ENCODE data around the gene MEGF10. TPM values are rescaled to one million over a fixed set of nuclear protein-coding genes. Genes with fewer than 3 reads are reported as not detected.

Gene MEGF10
- 1 to 10 TPM in 1 of 3 donors, not detected in 2; 1.4 TPM for total RNA-seq
- 0.02 TPM for total RNA-seq (2013)

DNA sequence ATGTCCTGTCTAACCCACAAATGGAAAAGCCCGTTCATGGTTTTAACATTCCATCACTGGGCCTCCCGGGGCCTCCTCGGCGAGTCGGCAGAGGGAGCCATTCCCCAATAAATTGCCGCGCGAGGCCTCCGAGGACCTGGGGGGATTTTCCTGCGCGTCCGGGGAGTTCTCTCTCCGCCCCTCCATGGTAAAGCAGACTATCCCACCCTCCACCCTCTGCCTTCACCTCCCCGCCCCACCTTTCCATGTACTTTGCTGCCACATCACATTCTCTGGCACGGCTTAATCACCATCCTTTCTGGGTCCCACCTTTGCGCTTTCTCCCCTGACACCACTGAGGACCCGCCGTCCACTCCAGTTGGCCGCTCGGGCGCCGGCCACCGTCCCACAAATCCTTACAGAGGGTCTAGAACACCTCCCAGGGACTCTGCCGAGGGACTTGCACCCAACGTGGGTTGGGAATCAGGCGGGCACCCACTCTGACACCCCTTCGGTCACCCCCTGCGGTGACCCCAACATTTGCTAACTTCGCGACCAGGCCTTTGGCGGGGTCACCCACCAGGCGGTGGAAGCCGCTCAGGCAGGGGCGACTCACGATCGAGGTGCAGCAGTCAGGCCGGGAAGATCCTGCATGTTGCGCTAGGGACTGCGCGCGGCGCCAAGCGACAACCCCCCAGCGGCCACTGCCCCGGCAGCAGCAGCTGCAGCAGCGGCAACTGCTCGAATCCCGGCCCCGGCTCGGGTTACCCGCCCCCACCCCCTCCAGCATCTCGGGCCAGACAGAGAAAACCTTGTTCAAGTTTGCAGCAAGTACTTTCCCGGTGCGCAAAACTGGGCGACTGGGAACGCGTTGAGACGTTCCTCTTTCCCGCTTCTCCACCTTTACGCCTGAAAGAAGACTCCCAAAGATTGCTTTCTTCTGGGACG lies at the start of gene MEGF10:
Gene MEGF10 (plus strand): TSS at position 778 of the 927 bp plus-strand sequence. CDS start 40,513 bp downstream, outside the sequence.
- peaks cover 10% of the 10 kb centered on the region for H3K36me3 Mint-ChIP-seq
- H3K4me1 ChIP-seq (ENCODE audit: control insufficient read depth, insufficient read depth, low read length), result peaks cover 6% of the 10 kb centered on the region
- 4% methylated on average over 61 of the region's 61 CpGs for WGBS (ENCODE audit: insufficient coverage)
- peaks cover 48 to 87% of the 10 kb centered on the region in 2 donors for H3K27me3 Mint-ChIP-seq (ENCODE audit: low read depth in 2 of 2)
- H3K27ac Mint-ChIP-seq, result no peak within 1 kb of the TSS
- TF ChIP-seq, protein P1, sequence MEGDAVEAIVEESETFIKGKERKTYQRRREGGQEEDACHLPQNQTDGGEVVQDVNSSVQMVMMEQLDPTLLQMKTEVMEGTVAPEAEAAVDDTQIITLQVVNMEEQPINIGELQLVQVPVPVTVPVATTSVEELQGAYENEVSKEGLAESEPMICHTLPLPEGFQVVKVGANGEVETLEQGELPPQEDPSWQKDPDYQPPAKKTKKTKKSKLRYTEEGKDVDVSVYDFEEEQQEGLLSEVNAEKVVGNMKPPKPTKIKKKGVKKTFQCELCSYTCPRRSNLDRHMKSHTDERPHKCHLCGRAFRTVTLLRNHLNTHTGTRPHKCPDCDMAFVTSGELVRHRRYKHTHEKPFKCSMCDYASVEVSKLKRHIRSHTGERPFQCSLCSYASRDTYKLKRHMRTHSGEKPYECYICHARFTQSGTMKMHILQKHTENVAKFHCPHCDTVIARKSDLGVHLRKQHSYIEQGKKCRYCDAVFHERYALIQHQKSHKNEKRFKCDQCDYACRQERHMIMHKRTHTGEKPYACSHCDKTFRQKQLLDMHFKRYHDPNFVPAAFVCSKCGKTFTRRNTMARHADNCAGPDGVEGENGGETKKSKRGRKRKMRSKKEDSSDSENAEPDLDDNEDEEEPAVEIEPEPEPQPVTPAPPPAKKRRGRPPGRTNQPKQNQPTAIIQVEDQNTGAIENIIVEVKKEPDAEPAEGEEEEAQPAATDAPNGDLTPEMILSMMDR (IDR thresholded peaks at IDR 0.05), result no peak
- ATAC-seq, result no peak
- H3K4me1 Mint-ChIP-seq, result peaks cover 0 to 5% of the 10 kb centered on the region in 2 donors
- H3K4me3 ChIP-seq (ENCODE audit: low read length), result no peak within 1 kb of the TSS
- intact Hi-C loops (cut with micrococcal nuclease), result no loop called here
- peaks cover 0 to 2% of the 10 kb centered on the region in 2 donors for H3K9me3 Mint-ChIP-seq
- no peak within 1 kb of the TSS for H3K27ac ChIP-seq (ENCODE audit: low read length)
- peak in 1 of 2 donors; percentile 7 for DNase-seq
- no peak within 1 kb of the TSS for H3K4me3 Mint-ChIP-seq
- H3K9me3 ChIP-seq (ENCODE audit: control insufficient read depth, insufficient read depth, low read length), result no peaks in the 10 kb centered on the region
- no peaks in the 10 kb centered on the region for H3K36me3 ChIP-seq (ENCODE audit: control insufficient read depth, insufficient read depth, low read length)
- peaks cover 32% of the 10 kb centered on the region for H3K27me3 ChIP-seq (ENCODE audit: control insufficient read depth, insufficient read depth, low read length)

DNA sequence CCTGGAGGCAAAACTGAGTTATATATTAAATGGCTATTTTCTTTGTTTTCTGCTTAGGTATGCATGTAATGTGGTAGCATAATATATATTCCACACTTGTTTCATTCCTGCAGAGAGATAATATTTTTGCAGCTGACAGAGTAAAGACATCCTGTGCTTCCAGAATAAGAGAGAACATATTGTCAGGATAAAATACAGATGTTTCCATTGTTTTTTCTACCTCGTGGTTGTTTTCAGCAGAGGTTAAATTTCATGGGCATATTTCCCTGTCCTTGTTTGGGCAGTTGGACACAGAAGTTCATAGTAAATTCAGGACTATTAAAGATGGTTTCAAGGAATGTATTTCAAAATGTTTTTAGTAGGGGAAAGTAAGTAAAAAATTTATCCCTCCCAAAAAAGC lies 47.6 kb upstream of the MEGF10 start:
- H3K4me3 Mint-ChIP-seq, result no peak overlapping the region
- Histone ChIP-seq H3K27ac (ENCODE audit: low read length) (no peak overlapping the region), H3K4me1 (ENCODE audit: control insufficient read depth, insufficient read depth, low read length) (no peaks in the 10 kb centered on the region), H3K27me3 (ENCODE audit: control insufficient read depth, insufficient read depth, low read length) (no peaks in the 10 kb centered on the region), H3K9me3 (ENCODE audit: control insufficient read depth, insufficient read depth, low read length) (no peaks in the 10 kb centered on the region), H3K36me3 (ENCODE audit: control insufficient read depth, insufficient read depth, low read length) (no peaks in the 10 kb centered on the region), H3K4me3 (ENCODE audit: low read length) (no peak overlapping the region)
- no peak for ATAC-seq
- H3K27ac Mint-ChIP-seq, result no peak overlapping the region
- TF ChIP-seq, protein P1 (IDR thresholded peaks at IDR 0.05), result no peak
- intact Hi-C loops (cut with micrococcal nuclease), result no loop called here
- peaks cover 11 to 38% of the 10 kb centered on the region in 2 donors for H3K27me3 Mint-ChIP-seq (ENCODE audit: low read depth in 2 of 2)
- peaks cover 2 to 4% of the 10 kb centered on the region in 2 donors for H3K9me3 Mint-ChIP-seq
- peaks cover 13% of the 10 kb centered on the region for H3K36me3 Mint-ChIP-seq
- H3K4me1 Mint-ChIP-seq, result no peaks in the 10 kb centered on the region
- DNase-seq, result no peak
- 56% methylated on average over 1 of the region's 1 CpG for WGBS (ENCODE audit: insufficient coverage)

DNA sequence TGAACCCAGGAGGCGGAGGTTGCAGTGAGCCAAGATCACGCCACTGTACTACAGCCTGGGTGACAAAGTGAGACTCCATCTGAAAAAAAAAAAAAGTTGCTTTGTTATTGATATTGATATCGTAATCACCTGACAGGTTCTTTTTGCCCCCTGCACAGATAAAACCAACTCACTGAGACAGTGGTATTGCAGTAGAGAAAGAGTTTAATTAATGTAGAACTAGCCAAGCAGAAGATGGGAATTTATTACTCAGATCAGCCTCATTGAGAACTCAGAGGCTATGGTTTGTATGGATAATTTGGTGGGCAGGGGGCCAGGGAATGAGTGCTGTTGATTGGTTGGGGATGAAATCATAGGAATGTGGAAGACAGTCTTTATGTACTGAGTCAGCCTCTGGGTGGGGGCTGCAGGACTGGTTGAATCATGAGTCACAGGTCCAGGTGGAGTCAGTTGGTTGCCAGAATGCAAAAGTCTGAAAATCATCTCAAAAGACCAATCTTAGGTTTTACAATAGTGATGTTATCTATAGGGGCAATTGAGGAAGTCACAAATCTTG lies 35.8 kb upstream of the MEGF10 start:
- 96% methylated on average over 2 of the region's 3 CpGs for WGBS (ENCODE audit: insufficient coverage)
- Histone ChIP-seq H3K4me1 (ENCODE audit: control insufficient read depth, insufficient read depth, low read length) (no peaks in the 10 kb centered on the region), H3K27ac (ENCODE audit: low read length) (no peak overlapping the region), H3K4me3 (ENCODE audit: low read length) (no peak overlapping the region), H3K9me3 (ENCODE audit: control insufficient read depth, insufficient read depth, low read length) (no peaks in the 10 kb centered on the region), H3K27me3 (ENCODE audit: control insufficient read depth, insufficient read depth, low read length) (no peaks in the 10 kb centered on the region), H3K36me3 (ENCODE audit: control insufficient read depth, insufficient read depth, low read length) (no peaks in the 10 kb centered on the region)
- Mint-ChIP-seq H3K9me3 (peaks cover 5% of the 10 kb centered on the region in 2 donors), H3K27ac (no peak overlapping the region), H3K4me1 (no peaks in the 10 kb centered on the region), H3K27me3 (ENCODE audit: low read depth in 2 of 2) (peaks cover 5 to 16% of the 10 kb centered on the region in 2 donors), H3K36me3 (no peaks in the 10 kb centered on the region), H3K4me3 (no peak overlapping the region)
- DNase-seq (no peak), ATAC-seq (no peak)
- intact Hi-C loops (cut with micrococcal nuclease), result no loop called here
- TF ChIP-seq, protein P1 (IDR thresholded peaks at IDR 0.05), result no peak
